AG20443 (cell line): ENCODE measurements around the gene PACC1.
A peak's percentile ranks its signal among the peaks of the same experiment; 100 is the strongest.

Source experiments
- DNase-seq: peaks from one replicate; pipeline ENCODE4 v3.0.0; 2012; ENCODE audit warnings: low spot score, mixed read lengths

PACC1 gene

GRCh38 chr1:212414328-212415106 is at the start of gene PACC1:
Gene PACC1, minus strand, starts transcription at chr1:212414886. Its CDS starts 129 bp downstream, at chr1:212414757.
- peak; percentile 99 for DNase-seq

GRCh38 chr1:212463565-212464285 is 49.0 kb upstream of the PACC1 start:
- no peak for DNase-seq

GRCh38 chr1:212461916-212462660 is 47.4 kb upstream of the PACC1 start:
- DNase-seq = no peak

- DNase-seq = no peak
These were observed 45.7 kb upstream of the PACC1 start for GRCh38 chr1:212460376-212460775.

GRCh38 chr1:212459656-212460055 is 45.0 kb upstream of the PACC1 start:
- DNase-seq = no peak

- no peak for DNase-seq
These were observed 44.1 kb upstream of the PACC1 start for GRCh38 chr1:212458817-212459216.

- peak; percentile 24 for DNase-seq
These were observed 43.2 kb upstream of the PACC1 start for GRCh38 chr1:212457740-212458338.

- peak; percentile 89 for DNase-seq
These were observed 41.3 kb upstream of the PACC1 start for GRCh38 chr1:212455803-212456528.

- DNase-seq = no peak
These were observed 40.7 kb upstream of the PACC1 start for GRCh38 chr1:212455401-212455800.

GRCh38 chr1:212454741-212455140 is 40.1 kb upstream of the PACC1 start:
- no peak for DNase-seq

GRCh38 chr1:212453156-212453857 is 38.6 kb upstream of the PACC1 start:
- no peak for DNase-seq

- DNase-seq = peak; percentile 75
These were observed 37.9 kb upstream of the PACC1 start for GRCh38 chr1:212452323-212453155.

- DNase-seq = no peak
These were observed 37.0 kb upstream of the PACC1 start for GRCh38 chr1:212451416-212452322.

GRCh38 chr1:212450331-212450881 is 35.7 kb upstream of the PACC1 start:
- DNase-seq = no peak

- DNase-seq = no peak
These were observed 32.8 kb upstream of the PACC1 start for GRCh38 chr1:212447478-212447877.

GRCh38 chr1:212446333-212446732 is 31.6 kb upstream of the PACC1 start:
- no peak for DNase-seq

GRCh38 chr1:212442408-212442807 is 27.7 kb upstream of the PACC1 start:
- no peak for DNase-seq

GRCh38 chr1:212440419-212440818 is 25.7 kb upstream of the PACC1 start:
- DNase-seq = no peak

GRCh38 chr1:212438831-212439237 is 24.1 kb upstream of the PACC1 start:
- no peak for DNase-seq
